IPS-18c (cell line): ENCODE measurements around the gene HAUS6.
"Not testable (repeated sequence)": the region's sequence is repeated elsewhere in the genome, so short reads cannot be mapped to it uniquely, and the experiment has no call there.

Experiments
- H3K4me3 ChIP-seq: 2 replicates; pipeline ENCODE4 v1.7.0; 2013; ENCODE audit warnings: low read depth, mild to moderate bottlenecking, low read length, moderate library complexity; ENCODE audit not compliant: insufficient read depth
- H3K9me3 ChIP-seq: one replicate; pipeline ENCODE4 v1.6.1; 2013; ENCODE audit warnings: mild to moderate bottlenecking, low read length, moderate library complexity; ENCODE audit not compliant: control insufficient read depth, insufficient read depth

Gene HAUS6

GRCh38 chr9:19122490-19123042, 19.9 kb upstream of the HAUS6 start:
- Histone ChIP-seq H3K9me3 (no peaks in the 10 kb centered on the region), H3K4me3 (no peak overlapping the region)

- Histone ChIP-seq H3K4me3 (no peak overlapping the region), H3K9me3 (no peaks in the 10 kb centered on the region)
Observed at GRCh38 chr9:19120877-19121276, 18.2 kb upstream of the HAUS6 start.

- Histone ChIP-seq H3K9me3 (no peaks in the 10 kb centered on the region), H3K4me3 (no peak overlapping the region)
Observed at GRCh38 chr9:19119801-19120440, 17.2 kb upstream of the HAUS6 start.

GRCh38 chr9:19119246-19119645, 16.5 kb upstream of the HAUS6 start:
- no peak overlapping the region for H3K4me3 ChIP-seq
- no peaks in the 10 kb centered on the region for H3K9me3 ChIP-seq

- no peaks in the 10 kb centered on the region for H3K9me3 ChIP-seq
- H3K4me3 ChIP-seq = no peak overlapping the region
Observed at GRCh38 chr9:19117039-19117716, 14.5 kb upstream of the HAUS6 start.

GRCh38 chr9:19116107-19116790, 13.5 kb upstream of the HAUS6 start:
- no peaks in the 10 kb centered on the region for H3K9me3 ChIP-seq
- H3K4me3 ChIP-seq = no peak overlapping the region

- no peak overlapping the region for H3K4me3 ChIP-seq
- H3K9me3 ChIP-seq = no peaks in the 10 kb centered on the region
Observed at GRCh38 chr9:19114680-19115270, 12.1 kb upstream of the HAUS6 start.

GRCh38 chr9:19113964-19114679, 11.4 kb upstream of the HAUS6 start:
- Histone ChIP-seq H3K9me3 (no peaks in the 10 kb centered on the region), H3K4me3 (no peak overlapping the region)

- H3K9me3 ChIP-seq, H3K4me3 ChIP-seq: not testable (repeated sequence)
Observed at GRCh38 chr9:19113064-19113611, 10.4 kb upstream of the HAUS6 start.

GRCh38 chr9:19108038-19108437, 5.3 kb upstream of the HAUS6 start:
- no peaks in the 10 kb centered on the region for H3K9me3 ChIP-seq
- no peak overlapping the region for H3K4me3 ChIP-seq

GRCh38 chr9:19104515-19105282, 2.0 kb upstream of the HAUS6 start:
- no peak overlapping the region for H3K4me3 ChIP-seq
- H3K9me3 ChIP-seq = no peaks in the 10 kb centered on the region

- peak overlapping the region; percentile 93 for H3K4me3 ChIP-seq
- no peaks in the 10 kb centered on the region for H3K9me3 ChIP-seq
Observed at GRCh38 chr9:19102181-19102630, 498 bp downstream of the HAUS6 start.

GRCh38 chr9:19101203-19101602, 1.5 kb downstream of the HAUS6 start:
- H3K4me3 ChIP-seq = peak overlapping the region; percentile 41
- no peaks in the 10 kb centered on the region for H3K9me3 ChIP-seq

- H3K4me3 ChIP-seq, H3K9me3 ChIP-seq: not testable (repeated sequence)
Observed at GRCh38 chr9:19097431-19097830, 5.3 kb downstream of the HAUS6 start.

GRCh38 chr9:19087106-19088000, 15.4 kb downstream of the HAUS6 start:
- Histone ChIP-seq H3K9me3 (no peaks in the 10 kb centered on the region), H3K4me3 (no peak overlapping the region)
